Liver (tissue), 9 donors: Measurements from ENCODE around the gene OR4F15. TPM values are rescaled to one million over a fixed set of nuclear protein-coding genes. Genes with fewer than 3 reads are reported as not detected.

ENCODE experiments used
- DNase-seq: peaks from one replicate; pipeline ENCODE4 v3.0.0-alpha.2; 2017; ENCODE audit warnings: low spot score
- H3K27ac ChIP-seq, 2 donors: one replicate each; pipeline ENCODE4 v1.7.0; 2013; ENCODE audit warnings: inconsistent platforms in 2 of 2, low read length in 2 of 2, control low read depth in 1 of 2, low read depth in 1 of 2, mild to moderate bottlenecking in 1 of 2
- H3K27me3 ChIP-seq, 4 donors: one replicate each; pipeline versions ENCODE4 v1.6.1 to v1.7.0; 2013; ENCODE audit warnings: low read length in 3 of 4, inconsistent platforms in 1 of 4, mild to moderate bottlenecking in 1 of 4, moderate library complexity in 1 of 4; ENCODE audit not compliant: control insufficient read depth in 4 of 4, insufficient read depth in 4 of 4
- H3K36me3 ChIP-seq, 4 donors: one replicate each; pipeline versions ENCODE4 v1.6.1 to v1.7.0; 2013; ENCODE audit warnings: low read length in 3 of 4, mild to moderate bottlenecking in 3 of 4, low read depth in 1 of 4, moderate library complexity in 1 of 4; ENCODE audit not compliant: control insufficient read depth in 4 of 4, insufficient read depth in 3 of 4
- H3K4me1 ChIP-seq, 4 donors: one replicate each; pipeline versions ENCODE4 v1.6.1 to v1.7.0; 2013; ENCODE audit warnings: low read length in 3 of 4, mild to moderate bottlenecking in 3 of 4, moderate library complexity in 1 of 4; ENCODE audit not compliant: control insufficient read depth in 4 of 4, insufficient read depth in 4 of 4
- H3K4me3 ChIP-seq, 3 donors: one replicate each; pipeline versions ENCODE4 v1.6.1 to v1.7.0; 2013; ENCODE audit warnings: low read length in 3 of 3, control low read depth in 1 of 3, low read depth in 1 of 3, mild to moderate bottlenecking in 1 of 3
- H3K9ac ChIP-seq, 2 donors: one replicate each; pipeline ENCODE4 v1.7.0; 2013; ENCODE audit warnings: low read length in 2 of 2, mild to moderate bottlenecking in 2 of 2, moderate library complexity in 2 of 2, control low read depth in 1 of 2, low read depth in 1 of 2
- H3K9me3 ChIP-seq, 4 donors: one replicate each; pipeline versions ENCODE4 v1.6.1 to v1.7.0; 2013; ENCODE audit warnings: low read length in 3 of 4; ENCODE audit not compliant: control insufficient read depth in 4 of 4
- ATF3 ChIP-seq: IDR thresholded peaks from 2 replicates; pipeline ENCODE4 v1.6.1; 2016; ENCODE audit warnings: antibody characterized with exemption
- CTCF ChIP-seq: fragments of 150-350 bp; IDR thresholded peaks from 2 replicates; pipeline ENCODE4 v1.5.1; 2017; ENCODE audit warnings: improper control_type of control experiment, low read depth, low read length; ENCODE audit not compliant: missing input control
- EGR1 ChIP-seq, 2 donors: IDR thresholded peaks; 2 replicates each; pipeline ENCODE4 v1.6.1; 2016 to 2018; ENCODE audit warnings: antibody characterized with exemption in 2 of 2, low read depth in 2 of 2
- FOXA1 ChIP-seq: IDR thresholded peaks from 2 replicates; pipeline ENCODE4 v1.6.1; 2016; ENCODE audit warnings: antibody characterized with exemption
- FOXA2 ChIP-seq: IDR thresholded peaks from 2 replicates; pipeline ENCODE4 v1.6.1; 2016; ENCODE audit warnings: antibody characterized with exemption
- GABPA ChIP-seq, 2 donors: IDR thresholded peaks in 1 of 2; conservative IDR thresholded peaks in 1 of 2; 2 replicates each; pipeline ENCODE4 v1.6.1; 2016; ENCODE audit warnings: antibody characterized with exemption in 2 of 2, mild to moderate bottlenecking in 1 of 2, moderate library complexity in 1 of 2
- HNF4A ChIP-seq, 2 donors: conservative IDR thresholded peaks; 2 replicates each; pipeline ENCODE4 v1.6.1; 2016; ENCODE audit warnings: antibody characterized with exemption in 2 of 2, mild to moderate bottlenecking in 2 of 2
- HNF4G ChIP-seq: IDR thresholded peaks from 2 replicates; pipeline ENCODE4 v1.6.1; 2016; ENCODE audit warnings: antibody characterized with exemption
- JUND ChIP-seq, 2 donors: IDR thresholded peaks; 2 replicates each; pipeline ENCODE4 v1.6.1; 2016; ENCODE audit warnings: antibody characterized with exemption in 2 of 2
- NR2F2 ChIP-seq: IDR thresholded peaks from 2 replicates; pipeline ENCODE4 v1.6.1; 2016; ENCODE audit warnings: antibody characterized with exemption
- RAD21 ChIP-seq, 2 donors: IDR thresholded peaks; 2 replicates each; pipeline ENCODE4 v1.6.1; 2016; ENCODE audit warnings: antibody characterized with exemption in 2 of 2, mild to moderate bottlenecking in 2 of 2
- REST ChIP-seq: IDR thresholded peaks from 2 replicates; pipeline ENCODE4 v1.6.1; 2016; ENCODE audit warnings: antibody characterized with exemption, mild to moderate bottlenecking
- RXRA ChIP-seq, 2 donors: IDR thresholded peaks; 2 replicates each; pipeline ENCODE4 v1.6.1; 2017 to 2018; ENCODE audit warnings: antibody characterized with exemption in 2 of 2, mild to moderate bottlenecking in 1 of 2
- SP1 ChIP-seq: IDR thresholded peaks from 2 replicates; pipeline ENCODE4 v1.6.1; 2018; ENCODE audit warnings: antibody characterized with exemption, mild to moderate bottlenecking
- TAF1 ChIP-seq: conservative IDR thresholded peaks from 2 replicates; pipeline ENCODE4 v1.6.1; 2016; ENCODE audit warnings: antibody characterized with exemption, mild to moderate bottlenecking
- YY1 ChIP-seq: IDR thresholded peaks from 2 replicates; pipeline ENCODE4 v1.6.1; 2016; ENCODE audit warnings: antibody characterized with exemption, mild to moderate bottlenecking
- ZBTB33 ChIP-seq: IDR thresholded peaks from 2 replicates; pipeline ENCODE4 v1.6.1; 2016; ENCODE audit warnings: antibody characterized with exemption
- WGBS: extraction: QIAGEN DNeasy Blood & Tissue Kit; methylation state at CpG from one replicate; pipeline ENCODE4 v1.1.7; 2013; 5-methylcytosine and 5-hydroxymethylcytosine counted together
- polyA plus RNA-seq, 2 donors: library from polyadenylated mRNA; stranded (reverse) in 1 of 2; unstranded in 1 of 2; fragments of 200-250 nt in 1 of 2; fragments of >200 nt in 1 of 2; fragmentation: Nextera tagmentation in 1 of 2; extraction: Ambion mirVana in 1 of 2; gene quantifications; one replicate each; pipeline versions ENCODE4 v1.2.1 to v1.2.3, GENCODE V29; 2013 to 2015
- total RNA-seq, 2 donors: library from RNA; depleted of rRNA; stranded (reverse); fragments of >200 nt; gene quantifications; one replicate each; pipeline ENCODE4 v1.2.3, GENCODE V29; 2014
- donor health status: healthy.
- donor health status: healthy.
- donor health status: healthy.
- donor health status: healthy.
- donor health status: healthy.

OR4F15 gene
- total and polyA plus RNA-seq, 4 donors: not detected

- Histone ChIP-seq H3K27me3 (peaks cover 0 to 6% (median under 1%) of the 10 kb centered on the region in 4 donors), H3K9me3 (no peaks in the 10 kb centered on the region), H3K4me3 (no peak overlapping the region), H3K4me1 (no peaks in the 10 kb centered on the region), H3K9ac (no peak overlapping the region), H3K36me3 (no peaks in the 10 kb centered on the region), H3K27ac (no peak overlapping the region)
- WGBS: 77% methylated on average over 1 of the region's 1 CpG
- no peak for DNase-seq
- TF ChIP-seq HNF4G (no peak), EGR1 (IDR thresholded peaks at IDR 0.05; ENCODE audit: low read depth in 2 of 2) (no peak), ATF3 (no peak), RXRA (IDR thresholded peaks at IDR 0.05) (no peak), FOXA2 (no peak), FOXA1 (no peak), ZBTB33 (no peak), GABPA (IDR thresholded peaks at IDR 0.05 in 1 of 2, conservative IDR thresholded peaks at IDR 0.05 in 1 of 2) (no peak), NR2F2 (no peak)
Observed at GRCh38 chr15:101810456-101810855, 1.5 kb upstream of the OR4F15 start.

GRCh38 chr15:101810876-101811275, 1.1 kb upstream of the OR4F15 start:
- Histone ChIP-seq H3K4me1 (no peaks in the 10 kb centered on the region), H3K36me3 (no peaks in the 10 kb centered on the region), H3K9ac (no peak overlapping the region), H3K27me3 (peaks cover 0 to 6% (median 0%) of the 10 kb centered on the region in 4 donors), H3K9me3 (no peaks in the 10 kb centered on the region), H3K4me3 (no peak overlapping the region), H3K27ac (no peak overlapping the region)
- 47% methylated on average over 3 of the region's 3 CpGs for WGBS
- DNase-seq: no peak
- peak; percentile 97 for TF ChIP-seq REST
- TF ChIP-seq FOXA1: no peak

GRCh38 chr15:101813803-101814534, 2.0 kb downstream of the OR4F15 start:
- Histone ChIP-seq H3K27ac (no peak overlapping the region), H3K4me3 (no peak overlapping the region), H3K4me1 (no peaks in the 10 kb centered on the region), H3K9ac (no peak overlapping the region), H3K9me3 (no peaks in the 10 kb centered on the region), H3K27me3 (peaks cover 0 to 6% (median 0%) of the 10 kb centered on the region in 4 donors), H3K36me3 (no peaks in the 10 kb centered on the region)
- DNase-seq: no peak
- TF ChIP-seq YY1 (no peak), JUND (IDR thresholded peaks at IDR 0.05) (no peak), ZBTB33 (no peak), CTCF (no peak), NR2F2 (no peak), FOXA2 (no peak), ATF3 (no peak), EGR1 (IDR thresholded peaks at IDR 0.05; ENCODE audit: low read depth in 2 of 2) (no peak), TAF1 (no peak), RAD21 (IDR thresholded peaks at IDR 0.05) (no peak), HNF4G (no peak), HNF4A (conservative IDR thresholded peaks at IDR 0.05) (no peak), GABPA (IDR thresholded peaks at IDR 0.05 in 1 of 2, conservative IDR thresholded peaks at IDR 0.05 in 1 of 2) (no peak), SP1 (no peak)
- 71% methylated on average over 3 of the region's 3 CpGs for WGBS
